ENCODE measurements around the gene ZNF554.

The ZNF554 gene

GRCh38 chr19:2819540-2820111, at the start of gene ZNF554:
Gene ZNF554 (plus strand): TSS chr19:2819868. CDS start chr19:2820072, 204 bp downstream.
- peak; percentile 95 for DNase-seq (ENCODE audit: low read depth, low spot score)

- DNase-seq (ENCODE audit: low read depth, low spot score): no peak
Observed at GRCh38 chr19:2770055-2771013, 49.3 kb upstream of the ZNF554 start.

- DNase-seq (ENCODE audit: low read depth, low spot score): no peak
Observed at GRCh38 chr19:2771786-2772674, 47.6 kb upstream of the ZNF554 start.

GRCh38 chr19:2774083-2774679, 45.5 kb upstream of the ZNF554 start:
- no peak for DNase-seq (ENCODE audit: low read depth, low spot score)

DNA sequence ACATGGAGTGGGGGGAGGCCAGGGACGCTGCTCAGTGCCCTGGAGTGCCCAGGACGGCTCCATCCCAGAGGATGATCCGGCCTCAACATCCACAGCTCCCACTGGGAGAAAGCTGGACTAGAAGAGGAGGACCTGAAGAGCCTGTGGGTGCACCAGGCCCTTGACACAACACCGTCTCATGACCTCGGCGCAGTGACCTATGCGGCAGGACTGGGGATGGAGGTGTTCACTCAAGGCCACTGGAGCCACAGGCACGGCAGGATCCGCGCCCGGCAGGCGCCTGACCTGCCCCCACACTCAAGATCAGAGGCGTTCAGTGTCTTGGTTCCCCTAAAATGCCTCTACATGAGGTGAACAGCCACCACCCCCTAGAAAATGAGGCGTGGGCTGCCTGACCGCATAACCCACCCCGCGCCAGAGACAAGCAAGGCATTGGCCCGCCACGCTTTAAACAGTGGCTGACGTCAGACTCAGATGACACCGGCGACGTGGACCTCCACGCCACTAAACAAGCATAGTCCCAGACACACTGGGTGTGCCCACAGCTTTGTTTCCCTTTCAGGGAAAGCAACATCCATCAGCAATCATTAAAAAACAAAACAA, 44.6 kb upstream of the ZNF554 start:
- DNase-seq (ENCODE audit: low read depth, low spot score): no peak

GRCh38 chr19:2775556-2776430, 43.9 kb upstream of the ZNF554 start:
- DNase-seq (ENCODE audit: low read depth, low spot score): peak; percentile 45

DNA sequence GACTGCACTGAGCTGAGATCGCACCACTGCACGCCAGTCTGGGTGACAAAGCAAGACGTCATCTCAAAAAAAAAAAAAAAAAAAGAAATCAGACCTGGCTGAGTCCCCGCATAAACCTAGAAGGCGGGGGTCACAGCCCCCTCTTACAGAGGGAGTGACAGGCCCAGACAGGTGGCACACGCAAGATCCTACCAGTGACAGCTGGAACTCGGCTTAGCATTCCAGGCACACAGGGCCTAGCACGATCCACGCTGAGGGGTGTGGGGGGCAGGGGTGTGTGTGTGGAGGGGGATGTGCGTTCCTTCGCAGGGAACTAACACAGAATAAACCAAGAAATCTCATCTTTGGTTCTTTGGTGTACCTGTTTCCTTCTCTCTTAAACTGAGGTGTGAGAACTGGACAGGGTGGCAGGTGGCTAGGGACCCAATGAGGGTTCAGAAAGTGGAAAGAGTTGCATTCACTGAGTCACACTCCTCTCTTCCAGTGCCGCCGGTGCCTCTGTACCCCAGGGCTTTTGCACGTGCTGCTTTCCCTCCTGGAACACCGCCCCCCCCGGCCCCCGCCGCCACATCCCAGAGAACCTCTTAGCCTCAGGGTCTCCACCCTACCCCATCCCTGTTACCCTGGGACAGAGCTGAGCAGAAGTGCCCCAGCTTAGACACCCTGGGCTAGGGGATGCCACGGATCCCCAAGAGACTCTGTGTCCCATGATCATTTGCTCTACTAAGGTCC, 41.5 kb upstream of the ZNF554 start:
- no peak for DNase-seq (ENCODE audit: low read depth, low spot score)

DNA sequence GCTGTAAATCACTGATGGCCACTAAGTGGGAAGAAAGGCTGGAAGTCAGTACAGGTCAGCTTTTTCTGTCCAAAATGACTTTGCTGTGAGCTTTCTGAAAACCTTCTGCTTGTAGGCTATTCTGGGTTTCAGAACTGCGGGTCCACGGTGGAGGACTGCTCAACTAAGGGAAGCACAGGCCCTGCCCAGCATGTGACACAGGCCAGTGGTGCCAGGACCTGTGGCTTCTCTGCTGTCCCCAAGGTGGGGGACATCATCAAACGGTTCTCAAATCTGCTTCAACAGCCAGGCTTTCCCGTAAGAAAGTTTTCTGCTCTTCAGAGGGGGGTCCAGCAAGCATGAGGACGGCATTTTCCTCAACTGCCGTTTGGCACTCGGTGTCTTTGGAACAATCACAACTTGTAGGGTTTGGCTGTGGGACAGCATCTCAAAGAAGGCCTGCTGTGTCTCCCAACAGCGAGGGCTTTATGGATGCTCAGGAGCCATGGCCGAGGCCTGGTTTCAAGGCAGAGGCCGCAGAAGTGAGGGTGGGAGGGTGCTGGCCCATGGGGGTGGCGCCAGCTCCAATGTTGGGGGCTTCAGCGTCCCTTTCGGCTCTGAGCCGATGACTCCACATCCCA, 40.4 kb upstream of the ZNF554 start:
- no peak for DNase-seq (ENCODE audit: low read depth, low spot score)

GRCh38 chr19:2780284-2780683, 39.4 kb upstream of the ZNF554 start:
- DNase-seq (ENCODE audit: low read depth, low spot score): no peak

GRCh38 chr19:2782329-2782935, 37.2 kb upstream of the ZNF554 start:
- DNase-seq (ENCODE audit: low read depth, low spot score): no peak

DNA sequence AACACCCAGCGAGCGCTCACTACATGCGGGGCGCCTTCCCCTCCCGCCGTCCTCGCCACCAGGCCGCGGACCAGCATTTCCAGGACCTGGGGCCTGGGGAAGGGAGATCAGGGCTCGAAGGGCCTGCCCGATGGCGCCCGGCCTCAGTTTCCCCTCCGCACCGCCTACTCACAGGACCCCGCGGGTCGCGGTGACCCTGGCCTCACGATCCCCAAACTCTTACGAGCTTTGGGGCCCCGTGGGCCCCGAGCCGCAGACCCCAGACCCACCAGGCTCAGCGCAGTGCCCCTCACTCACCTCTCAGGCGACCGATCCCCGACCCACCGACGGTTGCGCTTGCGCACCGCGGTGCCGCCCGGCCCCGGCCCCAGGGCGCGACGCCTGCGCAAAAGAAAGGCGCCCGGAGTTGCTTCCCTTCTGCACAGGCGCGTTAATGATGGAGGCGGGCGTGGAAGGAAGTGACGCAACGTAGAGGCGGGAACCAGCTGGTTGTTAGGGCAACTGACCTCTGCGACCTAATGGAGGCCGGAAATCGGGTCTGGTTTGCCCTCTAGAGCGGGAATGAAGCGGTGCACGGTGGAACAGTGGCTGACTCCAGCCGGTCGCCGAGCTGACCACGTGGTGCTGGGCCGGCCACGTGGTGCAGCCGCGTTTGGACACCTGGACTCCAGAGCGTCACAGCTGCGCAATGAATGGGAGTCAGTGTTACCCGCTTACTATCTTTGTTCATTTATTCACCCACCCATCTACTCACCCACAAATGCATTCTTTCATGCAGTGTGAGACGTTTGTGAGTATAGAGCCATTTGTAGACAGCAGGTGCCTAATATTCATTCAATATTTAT, 36.5 kb upstream of the ZNF554 start, which contains the start of gene SGTA:
SGTA (minus strand) TSS at position 338 of the 845 bp plus-strand sequence. CDS start 14,205 bp downstream, outside the sequence.
- DNase-seq (ENCODE audit: low read depth, low spot score): peak; percentile 95

DNA sequence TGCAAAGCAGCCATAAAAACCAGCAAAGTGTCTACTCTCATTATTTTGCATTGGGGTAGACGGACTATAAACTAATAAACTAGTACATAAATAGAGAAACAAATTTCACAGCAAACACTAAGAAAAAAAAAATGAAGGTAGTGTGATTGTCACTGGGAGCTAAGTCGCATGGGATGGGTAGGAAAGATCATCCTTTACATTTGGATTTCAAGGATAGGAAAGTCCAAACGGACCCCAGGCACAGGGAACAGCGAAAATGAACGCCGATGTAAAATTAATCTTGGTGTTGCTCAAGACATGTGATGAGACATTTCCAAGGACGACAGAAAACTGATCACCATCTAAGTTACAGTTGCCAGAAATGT, 35.9 kb upstream of the ZNF554 start:
- DNase-seq (ENCODE audit: low read depth, low spot score): no peak

DNA sequence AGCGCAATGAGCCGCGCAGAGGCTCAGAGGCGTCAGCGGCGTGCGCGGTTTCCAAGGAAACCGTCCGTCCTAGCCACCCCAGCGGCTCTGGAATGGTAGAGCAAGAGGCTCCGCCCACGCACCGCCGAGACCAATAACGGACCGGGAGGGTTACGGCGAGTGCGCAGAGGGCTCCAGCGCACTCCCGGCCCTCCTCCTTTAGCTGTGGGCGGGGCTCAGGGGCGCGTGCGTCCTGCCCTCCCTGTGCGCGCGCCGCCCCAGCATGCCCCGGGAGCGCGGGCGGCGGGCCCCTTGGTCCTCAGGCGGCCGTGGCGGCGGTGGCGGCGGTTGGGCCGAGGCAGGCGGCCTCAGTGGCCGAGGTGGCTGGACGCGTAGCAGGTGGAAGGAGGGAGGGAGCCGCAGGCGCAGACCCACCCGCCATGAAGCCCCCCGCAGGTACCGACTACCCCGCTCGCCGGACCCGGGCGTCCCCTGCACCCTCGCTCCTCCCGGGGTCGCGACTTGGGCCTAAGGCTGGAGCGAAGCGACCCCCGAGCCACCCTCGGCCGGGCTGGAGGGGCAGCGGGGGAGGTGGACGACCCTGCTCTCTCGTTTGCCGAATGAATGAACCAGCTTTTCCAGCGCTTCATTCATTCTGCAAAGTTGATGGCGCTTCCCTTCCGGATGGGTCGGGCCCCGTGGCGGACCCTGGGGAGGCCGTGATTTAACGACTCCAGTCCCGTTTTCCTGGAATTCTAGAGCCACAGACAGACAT, 34.2 kb upstream of the ZNF554 start, which contains the start of gene THOP1:
THOP1 (plus strand) TSS at position 260 of the 754 bp plus-strand sequence; CDS start at position 420, 160 bp downstream.
- DNase-seq (ENCODE audit: low read depth, low spot score): peak; percentile 97

- no peak for DNase-seq (ENCODE audit: low read depth, low spot score)
Observed at GRCh38 chr19:2787115-2787514, 32.6 kb upstream of the ZNF554 start.

- DNase-seq (ENCODE audit: low read depth, low spot score): no peak
Observed at GRCh38 chr19:2788237-2788636, 31.4 kb upstream of the ZNF554 start.

- DNase-seq (ENCODE audit: low read depth, low spot score): no peak
Observed at GRCh38 chr19:2790194-2790556, 29.5 kb upstream of the ZNF554 start.
